T-helper 2 cell treated with Interferon-gamma antibody and Interleukin-4, amounts not matched to agents 100 ng/mL and 5 ng/mL, for 36 hours (primary cell): ENCODE data around the gene ATP10A. TPM values are rescaled to one million over a fixed set of nuclear protein-coding genes. Genes with fewer than 3 reads are reported as not detected.

Experiments
- intact Hi-C: fragments of 100-400 bp; cut with micrococcal nuclease; formaldehyde crosslinking; loops from one replicate; pipeline ENCODE4 v1.15.1; 2023
- total RNA-seq: library from RNA; stranded (reverse); gene quantifications from 2 replicates; pipeline ENCODE4 v1.2.3, GENCODE V29; 2022

Gene ATP10A
- total RNA-seq, 1 donor from 2014 or later = 60.2 TPM

DNA sequence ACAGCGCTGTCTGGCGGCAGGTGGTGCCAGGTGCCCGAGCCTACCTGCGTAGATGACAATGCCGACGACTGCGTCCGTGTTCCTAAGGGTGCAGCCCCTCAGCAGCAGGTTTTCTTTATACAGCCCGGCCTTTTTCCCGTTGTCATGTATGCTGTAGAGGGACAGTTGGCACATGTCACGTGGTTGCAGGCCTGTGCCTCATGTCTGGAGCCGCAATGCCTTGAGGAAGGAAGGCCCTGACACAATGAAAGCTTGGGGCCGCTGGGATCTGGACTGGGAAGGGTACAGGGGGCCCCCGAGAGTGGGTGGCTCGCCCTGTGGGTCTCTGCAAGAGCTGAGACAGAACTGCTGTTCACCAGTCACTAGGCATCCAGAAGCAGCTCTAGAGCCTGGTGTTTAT lies 136.0 kb downstream of the ATP10A start:
- intact Hi-C loops = no loop called here

- intact Hi-C loops = no loop called here
These were observed 137.4 kb downstream of the ATP10A start for GRCh38 chr15:25725758-25726157.

DNA sequence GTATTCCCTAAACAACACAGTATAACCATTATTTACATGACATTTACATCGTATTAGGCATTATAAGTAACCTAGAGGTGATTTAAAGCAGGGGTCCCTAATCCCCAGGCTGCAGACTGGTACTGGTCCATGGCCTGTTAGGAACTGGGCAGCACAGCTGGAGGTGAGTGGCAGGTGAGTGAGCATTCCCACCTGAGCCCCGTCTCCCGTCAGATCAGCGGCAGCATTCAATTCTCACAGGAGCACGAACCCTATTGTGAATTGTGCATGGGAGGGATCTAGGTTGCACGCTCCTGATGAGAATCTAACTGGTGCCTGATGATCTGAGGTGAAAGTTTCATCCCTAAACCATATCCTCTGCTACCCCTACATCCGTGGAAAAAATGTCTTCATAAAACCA lies 138.2 kb downstream of the ATP10A start:
- intact Hi-C loops = no loop called here

- intact Hi-C loops = no loop called here
These were observed 141.5 kb downstream of the ATP10A start for GRCh38 chr15:25721605-25721955.

DNA sequence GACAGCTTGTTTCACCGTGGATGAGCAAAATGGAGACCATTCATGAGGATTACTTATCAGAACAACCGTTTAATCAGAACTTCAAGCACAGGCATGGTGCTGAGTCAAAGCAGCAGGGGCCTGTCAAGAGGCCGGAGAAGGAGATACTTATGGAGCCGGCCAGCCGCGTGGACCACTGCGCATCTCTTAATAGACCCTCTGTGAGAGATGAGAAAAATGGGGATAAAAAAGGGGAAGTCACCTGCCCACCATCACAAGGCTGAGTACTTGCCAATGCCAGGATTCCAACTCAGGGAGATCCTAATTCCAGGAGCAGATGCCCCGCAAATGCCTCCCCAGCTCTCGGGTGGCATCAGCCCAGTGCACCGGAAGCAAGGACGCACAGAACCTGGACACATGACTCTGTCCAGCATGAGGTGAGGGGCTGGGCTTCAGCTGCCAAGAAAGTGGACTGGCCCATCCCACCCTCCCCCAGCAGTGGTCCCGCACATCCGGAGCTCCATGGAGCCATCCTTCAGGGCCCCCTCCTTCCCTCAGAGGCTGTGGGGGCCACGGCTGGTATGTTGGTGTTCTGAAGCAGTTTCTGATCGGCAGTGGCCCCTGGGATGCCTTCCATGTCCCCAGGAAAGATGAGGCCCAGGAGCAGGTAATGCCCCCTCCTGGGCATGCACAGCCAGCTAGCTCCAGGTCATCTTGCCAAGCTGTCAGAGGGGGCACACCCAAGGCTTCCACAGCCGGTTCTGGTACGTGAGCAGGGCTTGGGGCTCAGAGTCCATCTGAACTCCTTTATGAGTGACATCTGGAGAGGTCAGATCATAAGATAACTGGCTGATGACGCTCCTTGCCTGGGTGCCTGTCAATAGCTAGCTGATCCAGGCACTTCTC lies 143.8 kb downstream of the ATP10A start:
- intact Hi-C loops = no loop called here

- intact Hi-C loops = no loop called here
These were observed 144.5 kb downstream of the ATP10A start for GRCh38 chr15:25718597-25718996.

DNA sequence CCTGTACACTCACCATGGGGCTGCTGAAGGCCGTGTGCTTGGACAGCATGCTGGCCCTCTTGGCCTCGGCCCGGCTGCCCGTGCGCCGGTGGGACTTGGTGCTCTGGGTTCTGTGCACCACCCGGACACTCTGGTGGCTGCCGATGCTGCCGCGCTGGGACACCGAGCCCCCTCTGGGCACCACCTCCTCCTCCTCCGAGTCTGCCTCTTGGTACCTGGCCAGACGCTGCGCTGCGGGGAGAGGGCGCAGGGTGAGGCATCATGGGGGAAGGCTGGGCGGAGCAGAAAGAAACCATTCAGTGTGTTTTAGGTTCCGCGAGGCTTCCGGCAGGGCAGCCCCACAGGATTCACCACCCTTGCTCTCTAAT lies 145.0 kb downstream of the ATP10A start:
- intact Hi-C loops = no loop called here

DNA sequence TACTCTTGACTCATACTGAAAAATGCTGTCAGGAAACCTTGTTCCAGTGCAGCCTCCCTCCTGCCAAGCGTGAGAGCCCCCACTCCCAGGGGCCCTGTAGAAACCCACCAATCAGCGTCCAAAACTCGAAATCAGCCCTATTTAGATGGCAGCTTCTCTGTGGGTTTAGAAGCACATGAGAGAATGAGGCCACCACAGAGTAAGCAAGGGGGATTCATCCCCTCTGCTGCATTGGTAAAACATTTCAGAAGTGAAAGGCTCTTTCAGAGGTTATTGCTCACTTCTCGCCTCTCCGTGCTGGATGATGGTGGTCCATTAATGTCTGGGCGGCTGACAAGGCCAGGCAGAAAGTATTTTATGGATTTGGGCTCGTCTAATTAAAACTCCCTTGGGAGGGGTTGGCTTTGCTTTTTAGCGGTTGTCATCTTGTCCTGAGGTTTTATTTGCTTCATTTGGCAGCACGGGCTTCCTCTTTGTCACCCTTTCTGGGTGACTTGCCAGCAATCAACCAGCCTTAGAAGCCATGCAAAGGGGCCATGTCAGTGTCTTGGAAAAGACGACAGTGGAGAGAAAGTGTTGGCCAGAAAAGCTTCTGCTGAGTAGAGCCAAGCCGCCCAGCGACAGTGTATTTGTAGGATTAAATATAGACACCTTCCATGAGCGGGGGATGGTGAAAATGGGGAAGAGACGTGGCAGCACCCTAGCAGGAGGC lies 145.5 kb downstream of the ATP10A start:
- intact Hi-C loops = no loop called here

DNA sequence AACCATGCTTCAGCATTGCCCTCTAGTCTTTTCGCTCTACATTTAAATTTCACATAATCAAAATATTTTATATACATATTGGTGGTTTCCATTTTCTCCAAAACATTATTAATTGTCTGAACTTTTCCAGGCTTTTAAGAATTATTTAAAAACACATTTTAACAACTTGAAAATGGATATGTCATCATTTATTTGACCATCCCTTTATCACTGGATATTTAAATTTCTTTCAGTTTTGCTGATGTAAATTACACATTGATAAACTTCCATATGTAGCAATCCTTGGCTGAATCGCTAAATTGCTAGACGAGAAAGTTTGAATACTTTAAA lies 146.0 kb downstream of the ATP10A start:
- intact Hi-C loops = no loop called here

- intact Hi-C loops = no loop called here
These were observed 146.6 kb downstream of the ATP10A start for GRCh38 chr15:25716414-25717126.

- intact Hi-C loops = no loop called here
These were observed 147.4 kb downstream of the ATP10A start for GRCh38 chr15:25715536-25716413.

DNA sequence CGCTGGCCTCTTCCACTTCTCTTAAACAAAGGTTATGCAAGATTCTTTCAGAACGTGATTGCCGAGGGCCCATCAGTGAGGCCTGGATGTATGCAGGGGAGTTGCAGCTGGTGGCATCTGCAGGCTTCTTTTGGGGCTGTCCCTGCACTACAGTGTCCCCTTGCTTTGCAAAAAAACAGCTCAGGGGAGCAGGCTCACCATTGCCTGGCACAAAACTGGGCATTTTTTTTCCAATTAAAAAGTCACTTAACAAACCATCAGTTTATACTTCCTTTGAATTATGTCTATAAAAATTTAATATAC lies 148.6 kb downstream of the ATP10A start:
- intact Hi-C loops = loop anchor here (5.0 kb wide), 1 partner anchor 218 kb away; no protein-coding TSS in a partner anchor

GRCh38 chr15:25713736-25714537 lies 149.2 kb downstream of the ATP10A start:
- intact Hi-C loops = loop anchor here (5.0 kb wide), 1 partner anchor 218 kb away; no protein-coding TSS in a partner anchor

DNA sequence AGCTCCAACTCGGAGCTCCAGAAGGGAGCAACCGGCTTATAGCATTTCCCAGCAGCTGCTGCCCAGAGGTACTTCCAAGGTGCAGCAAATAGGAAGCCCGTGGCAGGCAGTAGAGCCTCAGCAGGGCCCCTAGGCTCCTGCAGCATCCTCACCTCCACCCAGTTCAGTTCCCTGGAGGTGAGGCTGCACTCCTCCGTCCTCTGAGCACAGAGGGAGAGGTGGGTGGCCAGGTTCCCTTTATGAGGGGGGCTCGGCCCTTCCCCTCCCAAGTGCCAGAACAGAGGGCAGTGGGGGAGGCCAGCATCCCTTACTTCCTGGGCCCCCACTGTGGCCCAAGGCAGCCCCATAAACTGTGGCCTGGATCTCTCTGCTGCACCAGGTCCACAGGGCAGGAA lies 150.2 kb downstream of the ATP10A start:
- intact Hi-C loops = loop anchor here (5.0 kb wide), 1 partner anchor 219 kb away; no protein-coding TSS in a partner anchor

DNA sequence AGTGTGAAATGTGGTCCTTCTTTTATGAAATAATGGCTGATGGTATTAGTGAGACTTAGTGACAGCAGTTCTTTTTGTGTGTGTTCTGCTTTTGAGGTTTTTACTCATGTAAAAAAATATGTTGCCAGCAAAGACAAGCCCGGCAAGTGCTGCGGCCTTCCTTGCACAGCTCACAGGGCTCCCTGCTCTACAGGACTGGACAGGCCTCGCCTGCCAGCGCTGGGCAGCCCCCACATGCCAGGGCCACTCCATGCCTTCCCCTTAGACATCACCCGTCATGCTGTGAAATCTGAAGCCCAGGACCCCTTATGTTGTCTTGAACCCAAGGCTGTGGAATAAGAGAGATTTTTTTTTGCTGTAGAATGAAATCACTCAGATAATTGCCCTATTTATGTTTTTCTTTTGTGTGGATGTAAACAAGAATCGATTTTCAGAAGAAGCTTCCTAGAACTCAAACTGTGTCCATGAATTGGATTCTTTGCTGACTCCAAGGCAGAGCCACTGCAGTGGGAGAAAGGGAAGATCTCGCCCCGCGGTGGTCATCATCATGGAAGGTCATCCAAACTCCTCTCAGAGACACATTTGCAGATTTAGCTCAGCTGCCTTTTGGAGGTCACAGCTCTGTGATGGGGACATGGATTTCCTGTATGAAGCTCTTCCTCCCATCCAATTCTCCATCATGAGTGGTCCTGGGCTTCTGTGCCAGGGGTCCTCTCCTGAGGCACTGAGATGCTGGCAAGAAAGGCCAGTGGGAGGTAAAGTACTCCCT lies 150.8 kb downstream of the ATP10A start:
- intact Hi-C loops = loop anchor here (5.0 kb wide), 1 partner anchor 220 kb away; no protein-coding TSS in a partner anchor

- intact Hi-C loops = loop anchor here (5.0 kb wide), 1 partner anchor 221 kb away; no protein-coding TSS in a partner anchor
These were observed 151.4 kb downstream of the ATP10A start for GRCh38 chr15:25711691-25712090.

DNA sequence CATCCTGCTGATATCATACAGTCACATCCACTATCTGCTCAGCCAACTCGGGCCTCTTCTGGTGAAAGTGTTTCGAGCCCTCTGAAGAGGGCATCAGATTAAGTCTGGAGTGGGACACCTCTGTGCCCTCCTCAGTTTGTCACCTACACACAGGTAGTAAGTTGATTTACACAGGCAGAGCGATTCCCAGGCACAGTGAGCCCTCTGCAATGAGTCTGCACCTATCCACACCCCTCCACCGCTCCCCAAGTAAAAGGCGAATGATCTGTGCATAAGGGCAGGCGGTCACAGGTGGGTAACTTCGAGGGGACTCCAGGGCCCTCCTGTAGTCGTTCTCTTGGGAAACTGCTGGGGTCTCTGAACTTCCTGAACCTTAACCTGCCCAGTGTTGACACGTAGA lies 152.0 kb downstream of the ATP10A start:
- intact Hi-C loops = loop anchor here (5.0 kb wide), 1 partner anchor 221 kb away; no protein-coding TSS in a partner anchor

GRCh38 chr15:25710184-25710583 lies 152.9 kb downstream of the ATP10A start:
- intact Hi-C loops = loop anchor here (5.0 kb wide), 1 partner anchor 222 kb away; no protein-coding TSS in a partner anchor

DNA sequence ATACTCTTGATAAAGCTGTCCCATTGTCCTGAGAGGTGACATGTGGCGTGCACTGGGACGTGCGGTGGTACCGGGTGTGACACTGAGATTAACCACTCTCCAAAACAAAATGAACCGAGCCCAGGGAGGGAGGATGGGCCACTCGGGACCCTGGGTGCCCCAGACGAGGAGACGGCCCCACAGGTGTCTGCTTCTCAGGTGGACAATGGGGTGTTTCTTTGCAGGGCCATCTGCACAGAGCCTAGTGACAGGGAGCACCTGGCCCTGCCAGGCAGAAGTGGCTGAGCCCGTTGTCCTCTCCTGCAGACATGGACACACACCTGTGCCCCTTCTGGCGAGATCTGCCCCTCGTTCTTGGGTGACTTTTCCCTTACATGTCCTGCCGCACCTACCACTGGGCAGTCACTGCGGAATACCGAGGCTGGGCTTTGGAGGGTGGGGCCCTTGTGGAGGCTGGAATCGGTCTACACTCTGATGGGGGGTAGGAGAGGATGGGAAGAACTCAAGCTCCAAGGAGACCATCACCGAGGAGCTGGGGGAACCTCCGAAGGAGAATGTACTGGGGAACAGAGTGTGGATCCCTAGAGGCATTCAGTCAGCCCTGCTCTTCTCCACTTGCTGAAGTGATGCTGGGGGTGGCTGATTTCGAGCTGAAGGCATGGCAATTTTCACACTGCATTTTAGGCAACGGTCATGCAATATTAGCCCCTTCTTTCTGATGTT lies 153.5 kb downstream of the ATP10A start:
- intact Hi-C loops = loop anchor here (5.0 kb wide), 1 partner anchor 223 kb away; no protein-coding TSS in a partner anchor
